Suppressor macrophage (primary cell): Measurements from ENCODE around the gene NDUFS2.

Experiments used
- DNase-seq, 4 experiments: peaks; one replicate each; pipeline ENCODE4 v3.0.0-alpha.2; 2020 to 2022

The NDUFS2 gene

DNA sequence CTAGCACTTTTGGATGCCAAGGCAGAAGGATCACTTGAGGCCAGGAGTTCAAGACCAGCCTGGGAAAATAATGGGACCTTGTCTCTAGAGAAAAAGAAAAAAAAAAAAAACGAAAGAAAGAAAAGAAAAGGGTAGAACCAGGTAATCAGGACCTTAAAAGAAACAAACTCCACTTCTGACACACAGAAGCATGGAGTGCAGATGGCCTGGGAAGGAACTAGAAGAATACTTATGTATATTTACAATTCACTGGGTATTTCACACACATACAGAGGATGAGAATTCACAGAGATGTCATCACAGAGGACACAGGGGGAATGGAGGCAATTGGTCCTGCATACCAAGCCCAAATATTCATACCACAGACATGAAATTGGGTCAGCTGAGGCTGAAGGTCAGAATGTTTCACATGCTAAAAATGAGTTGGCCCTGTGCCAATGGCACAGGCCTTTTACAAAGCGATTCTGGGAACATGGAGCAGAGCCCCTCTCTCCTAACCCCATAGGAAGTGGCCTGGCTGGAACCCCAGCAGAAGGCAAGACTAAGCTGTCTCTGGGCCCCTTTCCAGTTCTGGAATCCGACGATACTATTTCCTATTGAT, 29.3 kb upstream of the NDUFS2 start:
- DNase-seq, result no peak

DNA sequence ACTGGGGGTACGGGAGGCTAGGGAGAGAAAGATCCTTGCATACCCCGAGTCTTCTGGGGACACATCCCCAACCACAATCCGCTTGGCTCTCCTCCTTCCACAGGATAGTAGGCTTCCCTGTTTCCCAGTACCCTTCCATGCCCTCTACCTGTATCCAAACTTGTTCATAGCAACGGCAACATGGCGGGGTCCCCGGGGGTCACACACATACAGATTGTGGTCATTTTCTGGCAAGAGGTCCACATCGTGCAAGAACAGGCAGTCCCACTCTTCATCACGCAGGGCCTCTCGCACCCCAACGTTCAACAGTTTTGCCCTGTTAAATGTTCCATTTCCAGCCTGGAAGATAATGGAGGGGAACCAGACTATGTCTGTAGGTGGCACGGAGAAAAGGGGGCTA, 28.5 kb upstream of the NDUFS2 start:
- no peak for DNase-seq

DNA sequence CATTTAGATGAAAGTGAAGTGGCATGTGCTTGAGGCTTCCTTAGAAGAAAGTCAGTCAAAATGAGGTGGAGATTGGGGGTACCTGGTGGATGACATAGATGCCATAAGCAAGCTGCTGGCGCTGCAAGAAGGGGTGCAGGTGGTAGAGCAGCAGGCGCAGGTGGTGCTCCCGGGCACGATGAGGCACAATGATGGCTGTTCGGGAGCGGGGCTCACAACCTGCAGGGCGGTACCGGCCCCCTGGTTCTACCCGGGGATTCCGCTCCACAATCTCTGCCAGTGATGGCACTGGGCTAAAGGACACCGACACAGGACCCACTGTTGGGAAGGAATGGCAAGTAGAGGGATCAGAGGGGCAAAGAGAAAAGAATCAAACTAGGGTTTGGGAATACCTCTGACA, 27.3 kb upstream of the NDUFS2 start:
- no peak for DNase-seq

GRCh38 chr1:161175771-161176453, 26.3 kb upstream of the NDUFS2 start:
- DNase-seq, result no peak

GRCh38 chr1:161176468-161177111, 25.6 kb upstream of the NDUFS2 start:
- DNase-seq, result no peak

DNA sequence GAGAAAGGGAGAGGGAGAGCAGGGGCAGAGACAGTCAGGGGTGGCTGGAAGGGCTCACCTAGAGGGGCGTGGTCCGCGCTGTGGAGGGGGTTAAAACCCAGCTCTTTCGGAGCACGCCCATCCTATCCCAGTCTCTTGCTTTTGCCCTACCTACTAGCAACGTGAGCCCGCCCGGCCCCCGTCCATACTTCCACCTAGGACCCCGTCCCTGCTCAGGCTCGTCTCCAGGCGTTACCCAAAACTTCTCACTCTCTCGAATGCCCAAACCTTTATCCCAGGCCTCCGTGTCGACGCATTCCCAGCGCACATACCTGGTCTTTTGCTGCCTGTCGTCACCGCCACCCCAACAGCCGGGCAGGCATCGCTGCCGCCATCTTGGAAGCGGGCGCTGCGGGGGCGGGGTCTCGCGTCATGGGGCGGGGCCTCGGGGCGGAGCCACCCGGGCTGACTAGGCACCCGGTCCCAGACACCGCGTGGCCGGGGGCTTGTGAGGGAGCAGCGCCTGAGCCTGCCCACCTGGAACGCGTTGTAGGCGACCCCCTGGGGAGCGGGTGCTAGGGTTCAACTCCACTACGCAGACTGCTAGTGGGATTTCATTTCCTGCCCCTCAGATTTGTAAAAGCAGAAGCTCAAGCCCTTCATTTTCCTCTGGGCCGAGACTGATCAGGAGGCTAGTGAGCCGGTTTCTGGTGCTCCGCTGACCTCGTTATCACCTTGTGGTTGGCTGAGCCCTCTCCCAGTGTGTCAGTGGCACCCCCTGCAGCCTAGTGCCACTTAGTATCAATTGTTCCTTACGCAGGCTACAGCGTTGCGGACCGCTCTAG, 24.8 kb upstream of the NDUFS2 start, which contains the start of gene B4GALT3:
TSS of gene B4GALT3 (minus strand) at position 396 of the 824 bp plus-strand sequence. CDS start 1,447 bp downstream, outside the sequence.
- DNase-seq, result peak; percentile 87 to 95 (median 94)

DNA sequence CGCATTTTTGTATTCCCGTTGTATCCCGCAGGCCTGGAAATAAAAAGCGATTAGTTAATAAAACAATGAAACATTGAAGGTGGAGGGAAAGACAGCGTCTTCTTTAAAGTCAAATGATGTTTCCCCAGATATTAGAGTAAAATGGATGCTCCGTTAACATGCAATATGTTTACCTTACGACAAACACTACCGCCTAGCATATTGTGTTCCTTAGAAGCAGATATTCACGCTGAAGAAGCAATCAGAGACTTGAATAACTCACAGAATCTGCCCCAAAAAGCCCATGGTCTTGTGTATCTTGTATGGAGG, 24.3 kb upstream of the NDUFS2 start:
- DNase-seq, result no peak

DNA sequence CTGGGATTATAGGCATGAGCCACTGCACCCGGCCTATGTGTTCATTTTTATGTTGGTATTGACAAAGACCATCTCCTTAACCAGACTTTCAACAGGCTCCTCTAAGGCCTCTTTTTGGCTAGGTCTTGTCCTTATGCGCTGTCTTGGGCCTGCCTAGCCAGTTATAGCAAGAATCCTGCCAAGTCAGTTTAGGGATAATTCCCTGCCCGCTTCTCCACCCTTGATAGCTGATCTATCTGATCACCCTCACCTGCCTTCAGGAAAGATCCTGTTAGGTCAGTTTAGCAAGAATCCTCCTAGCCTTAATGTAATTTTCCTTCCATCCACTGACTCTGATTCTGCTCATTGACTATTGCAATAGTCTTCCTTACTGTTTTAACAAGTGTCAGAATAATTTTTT, 22.5 kb upstream of the NDUFS2 start:
- DNase-seq, result no peak

- DNase-seq, result peak; percentile 52 to 67 (median 54)
Measured at GRCh38 chr1:161180639-161181038, 21.5 kb upstream of the NDUFS2 start.

- DNase-seq, result peak in 2 of 4 experiments; percentile 36
Measured at GRCh38 chr1:161182214-161182613, 20.0 kb upstream of the NDUFS2 start.

GRCh38 chr1:161185282-161185682, 16.9 kb upstream of the NDUFS2 start:
- DNase-seq, result peak; percentile 94 to 98 (median 96)

- peak; percentile 79 to 95 (median 87) for DNase-seq
Measured at GRCh38 chr1:161185732-161186311, 16.3 kb upstream of the NDUFS2 start.

DNA sequence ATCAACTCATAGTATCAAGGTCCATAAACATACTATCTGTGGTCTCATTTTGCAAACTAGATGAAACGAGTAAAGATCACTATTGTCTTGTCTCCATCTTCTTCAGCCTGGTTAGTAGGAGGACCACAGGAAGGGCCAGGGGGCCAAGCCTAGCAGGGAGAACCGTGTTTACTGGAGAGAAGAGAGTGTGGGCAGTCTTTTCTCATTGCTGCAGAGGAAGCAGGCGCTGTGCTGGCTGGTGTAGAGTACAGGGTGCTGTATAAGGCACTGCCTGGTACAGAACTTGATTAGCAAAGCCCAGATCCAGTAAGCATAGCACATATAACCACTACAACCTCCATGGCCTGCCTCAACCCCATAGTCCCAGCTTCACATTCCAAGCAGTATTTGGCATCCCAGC, 14.9 kb upstream of the NDUFS2 start:
- DNase-seq, result peak in 3 of 4 experiments; percentile 37 to 65 (median 50)

- no peak for DNase-seq
Measured at GRCh38 chr1:161188381-161188780, 13.8 kb upstream of the NDUFS2 start.

DNA sequence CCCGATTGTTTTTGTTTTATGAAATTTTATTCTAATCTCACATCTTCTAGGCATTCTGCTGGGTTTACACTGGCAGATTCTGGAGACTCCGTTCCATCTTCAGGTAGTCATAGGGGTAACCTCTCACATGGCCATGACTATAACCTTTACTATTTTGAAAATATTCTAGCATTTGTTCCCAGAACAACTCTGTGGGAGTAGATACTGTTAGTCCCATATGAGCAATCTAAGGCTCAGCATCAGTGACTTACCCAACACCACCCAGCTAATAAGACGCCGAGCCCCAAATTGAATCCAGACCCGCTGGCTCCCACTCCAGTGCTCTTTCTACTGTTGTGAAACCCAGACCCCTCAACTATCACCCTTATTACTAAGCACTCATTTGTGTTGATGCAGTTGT, 13.1 kb upstream of the NDUFS2 start:
- no peak for DNase-seq

- DNase-seq, result no peak
Measured at GRCh38 chr1:161190962-161191521, 11.1 kb upstream of the NDUFS2 start.

DNA sequence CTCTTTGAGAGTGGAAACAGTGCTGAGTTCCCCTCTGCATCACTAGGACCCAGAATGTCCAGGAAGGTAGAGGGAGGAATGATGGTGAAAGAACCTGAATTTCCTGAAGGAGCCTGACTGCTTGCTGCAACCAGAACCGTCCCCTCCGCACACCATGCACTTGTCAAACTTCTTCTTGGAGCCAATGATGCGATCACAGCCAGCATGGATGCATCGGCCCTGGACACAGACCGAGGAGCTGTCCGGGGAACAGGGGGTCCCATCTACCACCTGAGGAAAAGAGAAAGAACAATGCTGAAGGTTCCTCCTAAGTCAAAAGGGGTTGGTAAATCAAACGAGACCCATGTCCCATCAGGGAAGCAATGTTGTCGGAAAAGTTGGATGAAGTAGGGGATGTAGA, 10.2 kb upstream of the NDUFS2 start:
- no peak for DNase-seq

DNA sequence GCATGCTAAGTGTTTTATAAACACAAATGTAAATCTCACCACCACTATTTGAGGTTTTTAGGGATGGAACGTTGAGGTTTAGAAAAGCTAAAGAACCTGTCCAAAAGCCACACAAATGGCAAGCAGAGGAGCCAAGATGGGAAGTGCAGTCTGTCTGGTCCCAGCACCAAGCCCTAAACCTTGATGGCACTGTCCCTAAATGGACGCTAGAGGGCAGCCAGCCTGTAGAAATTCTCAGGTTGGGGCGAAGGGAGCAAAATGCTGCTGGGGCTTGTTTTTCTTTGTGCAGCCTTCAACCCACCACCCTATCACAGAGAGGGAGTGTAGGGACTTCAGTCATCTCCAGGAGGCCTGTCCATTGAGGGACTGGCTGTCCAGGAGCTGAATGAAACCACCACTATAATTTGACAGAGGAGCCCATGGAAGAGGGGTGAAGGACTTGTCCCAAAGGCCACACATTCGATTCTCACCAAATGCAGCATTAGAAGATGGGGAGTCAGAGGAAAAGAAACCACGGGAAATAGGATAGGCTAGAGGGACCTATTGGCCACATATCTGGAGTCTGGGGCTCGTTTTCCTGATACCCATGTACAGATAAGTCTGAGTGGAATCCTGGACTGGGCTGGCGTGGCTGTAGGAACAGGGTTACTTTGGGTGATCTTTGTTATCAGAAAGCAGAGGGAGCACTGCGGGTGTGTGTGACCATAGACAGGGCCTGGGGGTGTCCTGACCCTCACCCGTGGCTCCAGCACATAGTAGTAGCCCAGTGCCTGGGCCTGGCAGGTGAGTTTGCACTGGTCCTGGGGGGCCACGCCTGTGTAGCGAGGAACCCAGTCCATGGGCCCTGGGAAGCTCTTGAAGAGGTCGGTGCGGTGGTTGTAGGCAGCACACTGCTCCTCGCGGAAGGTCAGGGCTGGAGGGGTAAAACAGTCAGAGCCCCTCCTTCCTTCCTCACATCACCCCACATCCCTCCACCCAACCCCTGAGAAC, 9.4 kb upstream of the NDUFS2 start:
- DNase-seq, result peak; percentile 85 to 92 (median 86)

DNA sequence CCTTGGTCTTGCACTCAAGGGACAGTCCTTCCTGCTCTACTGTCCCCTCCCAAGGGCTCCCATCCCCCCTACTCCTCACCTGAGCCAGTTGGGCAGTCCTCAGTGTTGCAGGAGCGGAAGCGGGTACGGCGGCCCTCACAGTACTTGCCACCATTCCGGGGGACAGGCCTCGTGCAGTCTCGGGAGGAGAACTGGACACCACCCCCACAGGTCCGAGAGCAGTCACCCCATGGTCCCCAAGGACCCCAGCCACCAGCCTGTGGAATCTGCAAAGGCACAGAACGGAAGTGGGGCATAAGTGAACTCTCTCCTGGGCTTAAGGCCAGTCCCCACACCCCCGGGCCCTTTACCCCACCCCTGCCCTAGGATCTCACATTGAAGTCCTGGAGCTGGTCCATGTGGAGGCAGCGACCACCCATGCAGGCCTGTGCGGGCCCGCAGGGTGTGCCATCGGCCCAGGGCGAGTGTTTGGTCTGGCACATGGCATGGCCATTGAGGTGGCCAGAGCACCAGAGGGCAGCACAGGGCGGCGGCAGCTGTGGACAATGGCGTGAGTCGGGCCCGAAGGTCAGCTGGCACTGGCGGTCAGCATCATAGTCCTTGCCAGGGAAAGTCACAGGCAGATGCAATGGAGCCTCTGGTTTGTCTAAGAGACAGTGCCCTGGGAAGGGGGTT, 8.5 kb upstream of the NDUFS2 start:
- DNase-seq, result no peak

GRCh38 chr1:161195171-161195570, 7.0 kb upstream of the NDUFS2 start:
- peak; percentile 71 to 87 (median 81) for DNase-seq

DNA sequence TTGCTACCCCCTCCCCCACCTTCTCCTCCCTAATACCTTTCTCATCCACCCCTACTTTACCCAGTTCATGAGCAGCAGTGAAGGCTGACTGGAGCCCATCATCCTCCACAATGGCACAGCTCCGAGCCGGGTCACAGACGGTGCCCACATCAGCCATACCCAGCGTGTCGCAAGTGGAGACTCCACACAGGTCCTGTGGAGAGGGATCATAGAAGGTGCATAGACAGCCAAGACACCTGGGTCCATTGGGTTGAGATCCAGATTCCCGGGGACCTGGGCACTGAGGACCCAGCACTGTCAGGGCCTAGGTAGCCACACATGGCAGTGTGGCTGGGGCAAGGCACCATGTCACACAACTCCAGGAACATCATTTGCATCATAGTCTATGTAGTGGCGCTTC, 6.1 kb upstream of the NDUFS2 start:
- no peak for DNase-seq
